Measurements from ENCODE around the gene PLA2G2E. TPM values are rescaled to one million over a fixed set of nuclear protein-coding genes. Genes with fewer than 3 reads are reported as not detected.
"Not testable (repeated sequence)": the region's sequence is repeated elsewhere in the genome, so short reads cannot be mapped to it uniquely, and the experiment has no call there.

The PLA2G2E gene
- polyA plus RNA-seq, 1 of the 3 experiments (the other 2 are of a cell fraction): not detected

DNA sequence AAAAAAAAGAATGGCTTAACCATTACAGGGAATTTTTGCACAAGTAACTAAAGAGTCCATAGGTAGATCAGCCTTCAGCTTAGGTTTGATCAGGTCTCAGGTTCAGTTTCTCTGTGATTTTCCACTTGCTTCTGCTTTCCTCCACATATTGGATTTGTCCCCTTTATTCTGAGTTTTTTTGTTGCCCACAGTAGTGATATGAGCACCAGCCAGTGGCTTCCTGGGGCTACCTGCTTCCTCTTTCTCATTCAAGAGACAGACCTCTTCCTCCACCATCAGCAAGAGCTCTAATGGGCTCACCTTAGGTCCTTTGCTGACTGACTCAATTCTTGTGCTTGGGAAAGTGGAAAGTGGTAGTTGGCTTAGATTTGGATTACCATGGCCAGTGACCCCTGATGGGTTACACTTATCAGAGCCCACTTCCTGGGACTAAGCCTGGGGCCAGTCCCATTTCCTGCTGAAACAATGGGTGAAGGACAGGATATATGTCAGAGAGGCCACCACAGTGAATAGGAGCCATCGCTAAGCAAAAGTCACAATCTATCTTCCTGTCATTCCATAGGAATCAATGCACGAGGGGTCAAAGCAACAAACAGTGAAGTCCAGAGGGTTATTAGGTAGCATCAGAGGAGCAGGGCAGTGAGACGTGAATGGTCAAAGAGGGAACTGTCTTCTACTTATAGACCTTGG, 12.8 kb upstream of the PLA2G2E start (continued):
- no peak for TF ChIP-seq FOXJ3 (CRISPR knock-in tag; IDR thresholded peaks at IDR 0.05)

DNA sequence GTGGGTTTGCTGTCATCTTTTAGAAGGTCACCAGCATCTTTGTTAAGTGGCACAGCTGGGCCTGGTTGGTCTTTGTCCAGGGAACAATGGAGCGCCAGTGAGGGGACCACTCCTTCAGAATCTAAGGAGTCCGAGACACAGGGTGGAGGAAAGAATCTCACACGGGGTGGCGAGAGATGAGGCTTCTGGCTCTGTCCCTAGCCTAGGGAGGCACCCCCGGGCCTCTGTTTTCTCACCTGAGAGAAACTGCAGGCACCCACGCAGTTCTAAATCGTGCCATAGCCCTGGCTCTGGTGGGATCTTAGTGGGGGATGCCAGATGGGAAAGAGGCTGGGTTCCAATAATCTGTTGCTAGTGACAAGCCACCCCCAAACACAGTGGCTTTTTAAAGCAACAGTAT, 10.9 kb upstream of the PLA2G2E start:
- Histone ChIP-seq H4K20me1 (ENCODE audit: insufficient read depth) (no peaks in the 10 kb centered on the region), H2AFZ (ENCODE audit: low read depth) (no peak overlapping the region), H3K27ac (ENCODE audit: low read depth in 2 of 2, low read length in 1 of 2) (no peak overlapping the region), H3K27me3 (ENCODE audit: insufficient read depth) (no peaks in the 10 kb centered on the region), H3F3A (replicated peaks; ENCODE audit: insufficient read depth) (no peaks in the 10 kb centered on the region), H3K4me3 (ENCODE audit: low read depth in 2 of 2, low read length in 1 of 2) (no peak overlapping the region), H3K4me1 (ENCODE audit: control insufficient read depth in 1 of 2, insufficient read depth in 2 of 2, low read depth in 1 of 2, low read length in 1 of 2) (no peaks in the 10 kb centered on the region), H3K9me3 (no peaks in the 10 kb centered on the region), H3K36me3 (replicated peaks in 1 of 2; ENCODE audit: control insufficient read depth in 1 of 2, insufficient read depth in 2 of 2, low read length in 1 of 2) (no peaks in the 10 kb centered on the region), H3K9me2 (no peaks in the 10 kb centered on the region), H3K9ac (no peak overlapping the region), H3K4me2 (no peak overlapping the region), H3K79me2 (ENCODE audit: insufficient read depth) (no peaks in the 10 kb centered on the region)
- POLR2A ChIA-PET: interaction anchor here (0.6 kb wide), 1 partner anchor 246 kb away, joined by 4 read pairs; no protein-coding TSS in a partner anchor
- DNase-seq: no peak
- 41% methylated on average over 6 of the region's 7 CpGs for WGBS (ENCODE audit: low lambda C conversion rate)
- CTCF ChIA-PET: no interaction called here
- TF ChIP-seq, protein P1, sequence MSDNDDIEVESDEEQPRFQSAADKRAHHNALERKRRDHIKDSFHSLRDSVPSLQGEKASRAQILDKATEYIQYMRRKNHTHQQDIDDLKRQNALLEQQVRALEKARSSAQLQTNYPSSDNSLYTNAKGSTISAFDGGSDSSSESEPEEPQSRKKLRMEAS (IDR thresholded peaks at IDR 0.05; ENCODE audit: low read depth): no peak
- TF ChIP-seq MEF2A (IDR thresholded peaks at IDR 0.05; ENCODE audit: borderline replicate concordance, low read depth): no peak
- no peak for TF ChIP-seq NFIC (IDR thresholded peaks at IDR 0.05; ENCODE audit: borderline replicate concordance)
- no peak for TF ChIP-seq FOXM1 (IDR thresholded peaks at IDR 0.05; ENCODE audit: low read depth)
- TF ChIP-seq GATA2 (CRISPR knock-in tag; IDR thresholded peaks at IDR 0.05): no peak
- TF ChIP-seq YY1 (IDR thresholded peaks at IDR 0.05; ENCODE audit: low read depth): no peak

DNA sequence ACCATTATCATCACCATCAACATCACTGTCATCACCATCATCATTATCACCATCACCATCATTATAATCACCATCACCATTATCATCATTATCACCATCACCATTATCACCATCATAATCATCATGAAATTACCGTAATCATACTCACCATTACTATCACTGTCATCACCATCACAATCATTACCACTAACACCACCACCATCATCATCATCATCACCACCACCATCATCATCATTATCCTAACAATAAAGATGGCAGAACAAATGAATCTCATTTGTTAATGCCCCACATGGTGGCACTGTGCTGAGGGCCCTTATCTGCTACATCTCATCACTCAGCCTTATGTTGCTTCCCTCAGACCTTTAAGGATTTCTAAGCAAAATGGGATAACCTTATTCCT, 9.4 kb upstream of the PLA2G2E start:
- Histone ChIP-seq H3K27ac (ENCODE audit: low read depth in 2 of 2, low read length in 1 of 2) (no peak overlapping the region), H3F3A (replicated peaks; ENCODE audit: insufficient read depth) (no peaks in the 10 kb centered on the region), H3K9me3 (no peaks in the 10 kb centered on the region), H3K36me3 (replicated peaks in 1 of 2; ENCODE audit: control insufficient read depth in 1 of 2, insufficient read depth in 2 of 2, low read length in 1 of 2) (no peaks in the 10 kb centered on the region), H3K79me2 (ENCODE audit: insufficient read depth) (no peaks in the 10 kb centered on the region), H3K27me3 (ENCODE audit: insufficient read depth) (no peaks in the 10 kb centered on the region), H2AFZ (ENCODE audit: low read depth) (no peak overlapping the region), H3K4me1 (ENCODE audit: control insufficient read depth in 1 of 2, insufficient read depth in 2 of 2, low read depth in 1 of 2, low read length in 1 of 2) (no peaks in the 10 kb centered on the region), H3K9ac (no peak overlapping the region), H3K9me2 (no peaks in the 10 kb centered on the region), H3K4me3 (ENCODE audit: low read depth in 2 of 2, low read length in 1 of 2) (no peak overlapping the region), H4K20me1 (ENCODE audit: insufficient read depth) (no peaks in the 10 kb centered on the region), H3K4me2 (no peak overlapping the region)
- TF ChIP-seq, protein P2, sequence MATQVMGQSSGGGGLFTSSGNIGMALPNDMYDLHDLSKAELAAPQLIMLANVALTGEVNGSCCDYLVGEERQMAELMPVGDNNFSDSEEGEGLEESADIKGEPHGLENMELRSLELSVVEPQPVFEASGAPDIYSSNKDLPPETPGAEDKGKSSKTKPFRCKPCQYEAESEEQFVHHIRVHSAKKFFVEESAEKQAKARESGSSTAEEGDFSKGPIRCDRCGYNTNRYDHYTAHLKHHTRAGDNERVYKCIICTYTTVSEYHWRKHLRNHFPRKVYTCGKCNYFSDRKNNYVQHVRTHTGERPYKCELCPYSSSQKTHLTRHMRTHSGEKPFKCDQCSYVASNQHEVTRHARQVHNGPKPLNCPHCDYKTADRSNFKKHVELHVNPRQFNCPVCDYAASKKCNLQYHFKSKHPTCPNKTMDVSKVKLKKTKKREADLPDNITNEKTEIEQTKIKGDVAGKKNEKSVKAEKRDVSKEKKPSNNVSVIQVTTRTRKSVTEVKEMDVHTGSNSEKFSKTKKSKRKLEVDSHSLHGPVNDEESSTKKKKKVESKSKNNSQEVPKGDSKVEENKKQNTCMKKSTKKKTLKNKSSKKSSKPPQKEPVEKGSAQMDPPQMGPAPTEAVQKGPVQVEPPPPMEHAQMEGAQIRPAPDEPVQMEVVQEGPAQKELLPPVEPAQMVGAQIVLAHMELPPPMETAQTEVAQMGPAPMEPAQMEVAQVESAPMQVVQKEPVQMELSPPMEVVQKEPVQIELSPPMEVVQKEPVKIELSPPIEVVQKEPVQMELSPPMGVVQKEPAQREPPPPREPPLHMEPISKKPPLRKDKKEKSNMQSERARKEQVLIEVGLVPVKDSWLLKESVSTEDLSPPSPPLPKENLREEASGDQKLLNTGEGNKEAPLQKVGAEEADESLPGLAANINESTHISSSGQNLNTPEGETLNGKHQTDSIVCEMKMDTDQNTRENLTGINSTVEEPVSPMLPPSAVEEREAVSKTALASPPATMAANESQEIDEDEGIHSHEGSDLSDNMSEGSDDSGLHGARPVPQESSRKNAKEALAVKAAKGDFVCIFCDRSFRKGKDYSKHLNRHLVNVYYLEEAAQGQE (IDR thresholded peaks at IDR 0.05; ENCODE audit: low read depth, low read length): no peak
- TF ChIP-seq FOXM1 (IDR thresholded peaks at IDR 0.05; ENCODE audit: low read depth) (no peak), POLR2AphosphoS5 (IDR thresholded peaks at IDR 0.05; ENCODE audit: low read depth, low read length) (no peak), NFIC (IDR thresholded peaks at IDR 0.05; ENCODE audit: borderline replicate concordance) (no peak)
- TF ChIP-seq, protein P1 (IDR thresholded peaks at IDR 0.05; ENCODE audit: low read depth): no peak
- DNase-seq: no peak
- ChIA-PET POLR2A (no interaction called here), CTCF (no interaction called here)
- 0% methylated on average over 1 of the region's 1 CpG for WGBS (ENCODE audit: low lambda C conversion rate)

DNA sequence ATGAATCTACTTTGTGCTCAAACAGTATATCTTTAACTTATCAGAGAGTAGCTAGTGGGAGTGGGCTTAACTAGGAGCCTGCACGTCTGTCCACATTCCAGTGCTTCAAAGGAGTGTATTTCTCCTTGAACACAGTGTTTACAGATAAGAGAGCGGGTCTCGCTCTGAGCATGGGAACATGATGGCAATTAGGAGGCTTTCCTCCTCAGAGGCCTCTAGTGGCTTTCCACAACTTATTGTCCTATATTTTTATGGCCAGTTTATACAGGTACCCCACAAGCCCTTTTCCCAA, 3.7 kb upstream of the PLA2G2E start:
- H3K4me3 ChIP-seq (ENCODE audit: low read depth in 2 of 2, low read length in 1 of 2); H2AFZ ChIP-seq (ENCODE audit: low read depth); H3K4me1 ChIP-seq (ENCODE audit: control insufficient read depth in 1 of 2, insufficient read depth in 2 of 2, low read depth in 1 of 2, low read length in 1 of 2); DNase-seq; H3K36me3 ChIP-seq (replicated peaks in 1 of 2; ENCODE audit: control insufficient read depth in 1 of 2, insufficient read depth in 2 of 2, low read length in 1 of 2); POLR2A ChIA-PET; H3K9ac ChIP-seq; H3F3A ChIP-seq (replicated peaks; ENCODE audit: insufficient read depth); H3K27ac ChIP-seq (ENCODE audit: low read depth in 2 of 2, low read length in 1 of 2); H3K27me3 ChIP-seq (ENCODE audit: insufficient read depth); H3K9me3 ChIP-seq; H3K9me2 ChIP-seq; H3K79me2 ChIP-seq (ENCODE audit: insufficient read depth); H4K20me1 ChIP-seq (ENCODE audit: insufficient read depth); H3K4me2 ChIP-seq: not testable (repeated sequence)
- CTCF ChIA-PET: interaction anchor here (1.0 to 1.8 kb wide), 2 partner anchors 10 to 225 kb away, joined by 3 to 5 read pairs; no protein-coding TSS in a partner anchor
- WGBS (ENCODE audit: low lambda C conversion rate): 58% methylated on average over 3 of the region's 3 CpGs

Data from SK-N-SH (cell line).